ENCODE results near the gene SLC17A9.
"Not testable (repeated sequence)": the region's sequence is repeated elsewhere in the genome, so short reads cannot be mapped to it uniquely, and the experiment has no call there.

The SLC17A9 gene

GRCh38 chr20:62957136-62958117 is 4.9 kb downstream of the SLC17A9 start:
- DNase-seq: no peak

GRCh38 chr20:62958388-62959100 is 6.0 kb downstream of the SLC17A9 start:
- no peak for DNase-seq

- no peak for DNase-seq
Observed at GRCh38 chr20:62959101-62959971, 6.8 kb downstream of the SLC17A9 start.

GRCh38 chr20:62959998-62960436 is 7.5 kb downstream of the SLC17A9 start:
- no peak for DNase-seq

- not testable (repeated sequence) for DNase-seq
Observed at GRCh38 chr20:62960446-62961309, 8.2 kb downstream of the SLC17A9 start.

DNA sequence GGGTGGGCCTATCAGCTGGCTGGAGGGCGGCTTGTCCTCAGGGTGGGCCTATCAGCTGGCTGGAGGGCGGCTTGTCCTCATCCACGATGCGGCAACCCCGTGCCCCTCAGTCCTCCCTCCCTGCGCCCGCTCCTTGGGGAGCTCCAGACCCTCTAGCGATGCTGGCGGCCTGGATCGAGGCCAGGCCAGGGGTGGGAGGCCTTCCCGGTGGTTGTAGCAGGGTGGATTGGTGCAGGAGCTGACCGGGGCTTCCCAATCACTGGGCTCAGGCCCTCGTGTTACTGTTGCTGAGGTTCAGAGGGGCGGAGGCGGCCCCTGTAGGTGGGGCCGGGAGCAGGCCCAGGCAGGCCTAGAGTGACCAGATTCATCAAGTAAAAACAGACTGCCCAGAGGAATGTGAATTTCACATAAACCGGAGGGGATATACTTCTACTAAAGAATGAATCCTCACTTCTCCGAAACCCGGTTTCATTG is 8.8 kb downstream of the SLC17A9 start:
- DNase-seq: no peak

DNA sequence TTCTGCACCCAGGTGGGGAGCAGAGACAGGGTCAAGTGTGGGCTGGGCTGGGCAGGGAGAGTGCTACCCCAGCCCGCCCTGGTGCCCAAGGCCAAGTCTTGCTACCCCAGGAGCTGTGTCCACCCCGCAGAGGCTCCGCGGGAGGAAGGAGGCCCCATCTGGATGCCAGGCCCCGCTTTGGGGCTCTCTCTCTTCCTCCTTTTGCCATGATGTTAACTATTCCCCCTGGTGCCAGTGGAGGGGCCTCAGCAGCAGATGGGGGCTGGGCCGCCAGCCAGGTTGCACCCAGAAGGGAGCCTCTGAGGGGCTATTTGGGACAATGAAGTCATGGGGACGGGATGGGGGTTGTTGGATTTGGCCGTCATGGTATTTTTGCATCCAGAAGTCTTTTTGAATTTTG is 9.3 kb downstream of the SLC17A9 start:
- no peak for DNase-seq

GRCh38 chr20:62962221-62962879 is 9.8 kb downstream of the SLC17A9 start:
- no peak for DNase-seq

DNA sequence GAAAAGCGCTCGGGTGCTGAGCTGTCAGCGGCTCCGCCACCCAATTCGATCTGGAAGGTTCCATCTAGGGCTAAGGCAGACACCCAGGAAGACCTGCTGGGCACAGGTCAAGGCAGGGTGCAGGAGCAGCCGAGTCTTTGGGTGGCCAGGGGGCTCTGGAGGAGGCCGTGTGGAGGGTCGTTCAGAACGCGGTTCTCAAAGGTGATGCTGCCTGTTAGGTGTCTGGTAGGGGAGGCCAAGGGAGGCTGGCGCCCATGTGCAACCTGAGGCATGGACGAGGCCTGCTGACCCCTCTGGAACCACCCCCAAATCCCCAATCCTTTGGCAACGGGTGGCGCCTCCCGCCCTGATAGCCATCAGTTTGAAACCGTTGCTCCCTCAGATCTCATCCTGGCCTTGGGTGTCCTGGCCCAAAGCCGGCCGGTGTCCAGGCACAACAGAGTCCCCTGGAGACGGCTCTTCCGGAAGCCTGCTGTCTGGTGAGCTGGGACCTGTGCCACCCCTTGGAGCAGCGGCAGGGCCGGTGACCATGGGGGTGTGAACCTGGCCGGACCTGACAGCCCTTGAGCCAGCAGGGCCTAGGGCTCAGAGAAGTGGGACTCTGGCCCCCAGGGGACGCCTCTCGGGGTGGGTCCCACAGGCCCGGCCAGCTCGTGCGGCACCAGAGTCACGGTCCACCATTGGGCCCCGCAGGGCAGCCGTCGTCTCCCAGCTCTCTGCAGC is 10.5 kb downstream of the SLC17A9 start:
- no peak for DNase-seq

GRCh38 chr20:62963614-62964397 is 11.3 kb downstream of the SLC17A9 start:
- no peak for DNase-seq

- DNase-seq: no peak
Observed at GRCh38 chr20:62964700-62965099, 12.2 kb downstream of the SLC17A9 start.

- no peak for DNase-seq
Observed at GRCh38 chr20:62965363-62965771, 12.9 kb downstream of the SLC17A9 start.

DNA sequence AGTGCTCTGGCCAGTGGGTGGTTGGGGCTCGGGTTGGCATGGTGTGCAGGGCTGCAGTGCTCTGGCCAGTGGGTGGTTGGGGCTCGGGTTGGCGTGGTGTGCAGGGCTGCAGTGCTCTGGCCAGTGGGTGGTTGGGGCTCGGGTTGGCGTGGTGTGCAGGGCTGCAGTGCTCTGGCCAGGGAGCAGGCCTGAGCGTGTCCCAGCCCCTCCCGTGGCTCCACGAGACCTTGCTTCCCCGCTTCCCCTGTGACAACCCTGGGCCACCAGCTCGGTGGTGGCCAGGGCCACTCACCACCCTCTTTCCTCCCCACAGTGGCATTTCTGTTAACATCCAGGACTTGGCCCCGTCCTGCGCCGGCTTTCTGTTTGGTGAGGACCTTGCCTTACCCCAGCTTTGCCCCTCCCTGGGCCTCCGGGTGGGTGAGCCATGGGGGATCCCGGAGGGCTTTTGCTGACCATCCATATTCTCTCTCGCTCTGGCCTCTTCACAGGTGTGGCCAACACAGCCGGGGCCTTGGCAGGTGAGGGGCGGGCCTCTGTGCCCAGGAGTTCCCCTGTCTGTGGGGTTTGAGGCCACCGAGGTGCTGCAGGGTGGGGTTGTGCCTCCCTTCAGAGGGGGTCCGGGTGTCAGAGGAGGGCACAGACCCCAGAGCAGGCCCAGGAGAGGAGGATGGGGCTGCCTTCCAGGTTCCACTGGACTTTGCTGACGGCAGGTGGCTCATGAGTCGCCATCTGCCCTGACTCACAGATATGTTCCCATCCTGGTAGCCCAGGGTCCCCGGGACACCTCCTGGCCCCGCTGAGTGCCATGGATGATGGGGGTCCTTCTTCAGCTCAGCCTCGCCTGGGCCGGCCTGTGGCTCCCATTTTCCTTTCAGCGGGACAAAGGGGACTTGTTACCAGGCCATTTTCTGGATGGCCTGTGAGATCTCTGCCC is 14.0 kb downstream of the SLC17A9 start:
- DNase-seq: no peak

DNA sequence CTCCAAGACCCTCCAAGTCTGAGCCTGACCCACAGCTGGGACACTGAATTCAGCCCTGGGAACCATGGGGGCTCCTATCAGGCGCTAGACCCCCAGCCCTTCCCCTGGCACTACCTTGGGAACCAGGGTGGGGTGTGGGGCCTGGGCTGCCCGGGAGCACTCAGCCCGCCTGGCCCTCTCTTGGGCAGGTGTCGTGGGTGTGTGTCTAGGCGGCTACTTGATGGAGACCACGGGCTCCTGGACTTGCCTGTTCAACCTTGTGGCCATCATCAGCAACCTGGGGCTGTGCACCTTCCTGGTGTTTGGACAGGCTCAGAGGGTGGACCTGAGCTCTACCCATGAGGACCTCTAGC is 14.6 kb downstream of the SLC17A9 start:
- no peak for DNase-seq

DNA sequence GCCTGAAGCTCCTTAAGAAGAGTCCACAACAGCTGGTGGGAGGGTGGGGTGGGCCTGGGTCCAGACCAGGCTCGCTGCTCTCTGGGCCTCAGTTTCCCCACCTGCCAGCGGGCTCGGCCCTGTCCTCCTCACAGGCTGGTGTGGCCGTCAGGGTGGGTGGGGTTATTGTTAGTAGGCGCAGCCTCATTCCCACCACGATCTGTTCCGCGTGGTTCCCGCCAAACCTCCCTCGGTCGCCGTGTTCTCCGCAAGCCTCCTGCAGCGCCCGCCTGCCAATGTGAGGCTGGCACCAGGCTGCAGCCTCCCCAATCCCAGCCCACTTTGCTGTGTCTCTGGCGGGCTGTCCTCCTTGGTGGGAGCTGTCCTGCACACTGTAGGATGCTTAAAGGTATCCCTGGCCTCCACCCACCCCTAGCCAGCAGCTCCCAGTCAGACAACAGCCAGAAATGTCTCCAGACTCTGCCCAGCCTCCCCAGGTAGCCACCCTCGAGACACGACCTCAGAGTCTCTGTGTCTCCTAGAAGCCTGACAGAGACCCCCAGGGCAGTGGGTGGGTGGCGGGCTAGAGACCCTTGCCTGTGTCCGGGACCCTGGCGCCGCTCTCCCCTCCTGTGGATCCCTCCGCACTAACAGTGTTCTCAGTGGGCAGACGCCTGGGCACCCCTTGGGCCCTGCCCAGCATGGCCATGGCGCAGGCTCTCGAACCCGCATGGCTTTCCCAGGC is 15.3 kb downstream of the SLC17A9 start:
- no peak for DNase-seq

DNA sequence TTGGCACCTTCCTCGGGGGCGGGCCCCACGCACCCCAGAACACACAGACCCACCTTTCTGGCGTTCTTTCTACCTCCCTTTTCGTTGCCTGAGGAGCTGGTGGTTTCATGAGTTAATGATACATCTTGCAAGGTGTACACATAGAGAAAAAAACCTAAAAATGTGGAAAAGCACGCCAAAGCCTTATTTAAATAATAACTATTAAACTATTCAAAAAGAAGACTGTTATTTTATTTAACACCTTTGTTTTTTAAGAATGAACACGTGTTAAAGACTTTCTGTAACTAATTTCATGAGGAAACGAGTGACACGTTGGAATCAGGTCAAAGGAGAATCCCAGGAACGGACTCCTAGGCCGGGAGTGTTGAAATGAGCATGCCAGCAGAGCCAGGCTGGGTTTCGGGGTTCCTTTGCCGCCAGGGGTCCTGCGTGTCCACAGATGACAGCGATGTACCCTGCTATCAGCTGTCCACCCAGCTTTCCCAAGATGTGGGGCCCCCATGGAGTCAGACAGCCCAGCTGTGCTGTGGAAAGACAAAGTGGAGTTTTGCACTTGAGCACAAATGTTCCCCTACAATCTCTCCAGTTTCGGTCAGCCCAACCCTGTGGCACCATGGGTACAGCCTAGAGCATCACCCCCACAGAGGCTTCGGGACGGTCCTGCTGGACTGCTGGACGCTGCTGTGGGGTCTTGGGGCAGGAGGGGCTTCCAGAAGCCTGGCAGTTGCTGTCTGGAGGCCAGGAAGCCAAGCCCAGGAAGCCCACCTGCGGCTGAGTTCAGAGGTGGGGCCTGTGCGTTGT is 16.1 kb downstream of the SLC17A9 start:
- no peak for DNase-seq
